HG03139 (cell line): ENCODE measurements around the gene NISCH.

Experiments used
- ATAC-seq: cut with Tn5 transposase; IDR thresholded peaks from one replicate; pipeline ENCODE4 v1.9.1; 2021; ENCODE audit not compliant: unreplicated experiment

The NISCH gene

GRCh38 chr3:52489453-52489852 is 34.0 kb downstream of the NISCH start:
- no peak for ATAC-seq

GRCh38 chr3:52490035-52490938 is 34.9 kb downstream of the NISCH start:
- no peak for ATAC-seq

- no peak for ATAC-seq
These were observed 35.6 kb downstream of the NISCH start for GRCh38 chr3:52490939-52491526.

GRCh38 chr3:52492059-52492458 is 36.7 kb downstream of the NISCH start:
- no peak for ATAC-seq

GRCh38 chr3:52493232-52494017 is 38.0 kb downstream of the NISCH start:
- no peak for ATAC-seq

- ATAC-seq = no peak
These were observed 39.0 kb downstream of the NISCH start for GRCh38 chr3:52494445-52494844.

- ATAC-seq = no peak
These were observed 39.6 kb downstream of the NISCH start, which contains the start of gene STAB1 for GRCh38 chr3:52494886-52495495. Gene STAB1, plus strand, starts transcription at chr3:52495338. Its CDS starts 76 bp downstream, at chr3:52495414.

- no peak for ATAC-seq
These were observed 40.6 kb downstream of the NISCH start for GRCh38 chr3:52495777-52496602.

- ATAC-seq = no peak
These were observed 43.0 kb downstream of the NISCH start for GRCh38 chr3:52498137-52499054.

- ATAC-seq = no peak
These were observed 45.6 kb downstream of the NISCH start for GRCh38 chr3:52501046-52501445.

- no peak for ATAC-seq
These were observed 46.6 kb downstream of the NISCH start for GRCh38 chr3:52502001-52502400.

GRCh38 chr3:52502808-52503350 is 47.5 kb downstream of the NISCH start:
- no peak for ATAC-seq

GRCh38 chr3:52503788-52504424 is 48.5 kb downstream of the NISCH start:
- no peak for ATAC-seq

GRCh38 chr3:52504977-52505376 is 49.6 kb downstream of the NISCH start:
- no peak for ATAC-seq

- no peak for ATAC-seq
These were observed 51.0 kb downstream of the NISCH start for GRCh38 chr3:52506266-52506966.

- no peak for ATAC-seq
These were observed 52.0 kb downstream of the NISCH start for GRCh38 chr3:52507359-52507758.

GRCh38 chr3:52509753-52510328 is 54.4 kb downstream of the NISCH start:
- no peak for ATAC-seq
